Measurements from ENCODE around the gene FAM149B1.
A peak's percentile ranks its signal among the peaks of the same experiment; 100 is the strongest.
"Not testable (repeated sequence)": the region's sequence is repeated elsewhere in the genome, so short reads cannot be mapped to it uniquely, and the experiment has no call there.

The FAM149B1 gene

GRCh38 chr10:73167783-73168464 lies at the start of gene FAM149B1, which contains the start of gene ECD:
TSS of gene FAM149B1 (plus strand) at chr10:73168119. CDS start at chr10:73168340, 221 bp downstream.
TSS of gene ECD (minus strand) at chr10:73168008. CDS start at chr10:73163937, 4,071 bp downstream.
- DNase-seq, result peak; percentile 59

- DNase-seq, result no peak
Measured at GRCh38 chr10:73119457-73119856, 48.5 kb upstream of the FAM149B1 start.

GRCh38 chr10:73119952-73120351 lies 48.0 kb upstream of the FAM149B1 start:
- no peak for DNase-seq

GRCh38 chr10:73126343-73126742 lies 41.6 kb upstream of the FAM149B1 start:
- DNase-seq, result no peak

GRCh38 chr10:73131301-73131700 lies 36.6 kb upstream of the FAM149B1 start:
- no peak for DNase-seq

GRCh38 chr10:73131913-73132686 lies 35.8 kb upstream of the FAM149B1 start:
- DNase-seq, result no peak

- DNase-seq, result no peak
Measured at GRCh38 chr10:73134727-73135126, 33.2 kb upstream of the FAM149B1 start.

- DNase-seq, result no peak
Measured at GRCh38 chr10:73136627-73137026, 31.3 kb upstream of the FAM149B1 start.

- no peak for DNase-seq
Measured at GRCh38 chr10:73139251-73139650, 28.7 kb upstream of the FAM149B1 start.

- no peak for DNase-seq
Measured at GRCh38 chr10:73141603-73142002, 26.3 kb upstream of the FAM149B1 start.

GRCh38 chr10:73150633-73151413 lies 17.1 kb upstream of the FAM149B1 start:
- DNase-seq, result not testable (repeated sequence)

- DNase-seq, result no peak
Measured at GRCh38 chr10:73152009-73152408, 15.9 kb upstream of the FAM149B1 start.

- no peak for DNase-seq
Measured at GRCh38 chr10:73156054-73156453, 11.9 kb upstream of the FAM149B1 start.

GRCh38 chr10:73159038-73159648 lies 8.8 kb upstream of the FAM149B1 start:
- no peak for DNase-seq

GRCh38 chr10:73161079-73161478 lies 6.8 kb upstream of the FAM149B1 start:
- no peak for DNase-seq

- DNase-seq, result no peak
Measured at GRCh38 chr10:73161662-73162061, 6.3 kb upstream of the FAM149B1 start.

GRCh38 chr10:73163096-73163495 lies 4.8 kb upstream of the FAM149B1 start:
- DNase-seq, result no peak

GRCh38 chr10:73166972-73167371 lies 947 bp upstream of the FAM149B1 start:
- no peak for DNase-seq

- no peak for DNase-seq
Measured at GRCh38 chr10:73167458-73167782, 499 bp upstream of the FAM149B1 start.

GRCh38 chr10:73168465-73168803 lies 515 bp downstream of the FAM149B1 start:
- DNase-seq, result no peak

- no peak for DNase-seq
Measured at GRCh38 chr10:73169320-73169719, 1.4 kb downstream of the FAM149B1 start.

GRCh38 chr10:73172867-73173266 lies 4.9 kb downstream of the FAM149B1 start:
- no peak for DNase-seq

Measured in SIG-M5 (cell line).